Measurements from ENCODE around the gene TAF15. TPM values are rescaled to one million over a fixed set of nuclear protein-coding genes. Genes with fewer than 3 reads are reported as not detected.

TAF15 gene
- total RNA-seq, 1 experiment from 2014 or later: 60.6 TPM

GRCh38 chr17:35889818-35890773 is 80.8 kb downstream of the TAF15 start:
- peak; percentile 41 to 70 for DNase-seq
- H3K4me1 ChIP-seq: peaks cover 4% of the 10 kb centered on the region; the same call in 1 of the 2 replicates

GRCh38 chr17:35890774-35891155 is 81.5 kb downstream of the TAF15 start:
- Histone ChIP-seq H3K36me3 (no peaks in the 10 kb centered on the region), H3K4me3 (no peak overlapping the region), H3K4me1 (peaks cover 4% of the 10 kb centered on the region; the same call in 1 of the 2 replicates), H3K9me3 (replicated peaks) (no peaks in the 10 kb centered on the region), H3K27ac (no peak overlapping the region), H3K27me3 (no peaks in the 10 kb centered on the region)
- DNase-seq: no peak

More at GRCh38 chr17:35889818-35890773, 80.8 kb downstream of the TAF15 start:
- no peaks in the 10 kb centered on the region for H3K27me3 ChIP-seq
- no peaks in the 10 kb centered on the region for H3K9me3 ChIP-seq (replicated peaks)
- no peak overlapping the region for H3K4me3 ChIP-seq
- H3K27ac ChIP-seq: no peak overlapping the region
- no peaks in the 10 kb centered on the region for H3K36me3 ChIP-seq

- Histone ChIP-seq H3K27me3 (no peaks in the 10 kb centered on the region), H3K9me3 (replicated peaks) (no peaks in the 10 kb centered on the region), H3K27ac (no peak overlapping the region), H3K36me3 (no peaks in the 10 kb centered on the region), H3K4me1 (peaks cover 4% of the 10 kb centered on the region; the same call in 1 of the 2 replicates), H3K4me3 (no peak overlapping the region)
- no peak for DNase-seq
These were observed 82.0 kb downstream of the TAF15 start for GRCh38 chr17:35891269-35891668.

GRCh38 chr17:35892091-35893035 is 83.1 kb downstream of the TAF15 start:
- peaks cover 4% of the 10 kb centered on the region; the same call in 1 of the 2 replicates for H3K4me1 ChIP-seq
- no peak overlapping the region for H3K4me3 ChIP-seq
- DNase-seq: no peak
- no peaks in the 10 kb centered on the region for H3K9me3 ChIP-seq (replicated peaks)
- H3K27me3 ChIP-seq: no peaks in the 10 kb centered on the region
- H3K36me3 ChIP-seq: no peaks in the 10 kb centered on the region
- no peak overlapping the region for H3K27ac ChIP-seq

- H3K4me1 ChIP-seq: peaks cover 4% of the 10 kb centered on the region; the same call in 1 of the 2 replicates
- no peak overlapping the region for H3K4me3 ChIP-seq
- H3K9me3 ChIP-seq (replicated peaks): no peaks in the 10 kb centered on the region
- H3K27me3 ChIP-seq: no peaks in the 10 kb centered on the region
- no peak for DNase-seq
- no peaks in the 10 kb centered on the region for H3K36me3 ChIP-seq
- no peak overlapping the region for H3K27ac ChIP-seq
These were observed 84.5 kb downstream of the TAF15 start for GRCh38 chr17:35893751-35894150.

GRCh38 chr17:35894206-35894605 is 84.9 kb downstream of the TAF15 start:
- Histone ChIP-seq H3K9me3 (replicated peaks) (no peaks in the 10 kb centered on the region), H3K27ac (no peak overlapping the region), H3K27me3 (no peaks in the 10 kb centered on the region), H3K4me1 (peaks cover 4% of the 10 kb centered on the region; the same call in 1 of the 2 replicates), H3K36me3 (no peaks in the 10 kb centered on the region), H3K4me3 (no peak overlapping the region)
- DNase-seq: no peak

GRCh38 chr17:35895636-35896587 is 86.6 kb downstream of the TAF15 start:
- Histone ChIP-seq H3K4me3 (no peak overlapping the region), H3K27me3 (0 out of 2 replicates have a peak, but pooled peaks cover 2% of the 10 kb centered on the region), H3K4me1 (peaks cover 4% of the 10 kb centered on the region; the same call in 1 of the 2 replicates), H3K9me3 (replicated peaks) (no peaks in the 10 kb centered on the region), H3K27ac (no peak overlapping the region), H3K36me3 (no peaks in the 10 kb centered on the region)
- DNase-seq: no peak

Other genes starting within 250 kb of the TAF15 start
- gene SLFN14, start 248.7 kb upstream of the TAF15 start, total RNA-seq (2014; rRNA removed; shearing (Covaris generic)): not detected in 2 replicates
- gene PEX12, start 230.9 kb upstream of the TAF15 start, total RNA-seq (2014; rRNA removed; shearing (Covaris generic)): 8.4 and 9.4 TPM in 2 replicates
- 113 and 123 TPM in 2 replicates for gene AP2B1, start 222.2 kb upstream of the TAF15 start, total RNA-seq (2014; rRNA removed; shearing (Covaris generic))
- gene RASL10B, start 77.8 kb upstream of the TAF15 start, total RNA-seq (2014; rRNA removed; shearing (Covaris generic)): 28.3 and 29.2 TPM in 2 replicates
- not detected in 2 replicates for gene GAS2L2, start 56.2 kb upstream of the TAF15 start, total RNA-seq (2014; rRNA removed; shearing (Covaris generic))
- not detected in 2 replicates for gene C17orf50, start 48.6 kb upstream of the TAF15 start, total RNA-seq (2014; rRNA removed; shearing (Covaris generic))
- gene MMP28, start 13.8 kb upstream of the TAF15 start, total RNA-seq (2014; rRNA removed; shearing (Covaris generic)): not detected in 2 replicates
- not detected in 2 replicates for gene HEATR9, start 59.4 kb downstream of the TAF15 start, total RNA-seq (2014; rRNA removed; shearing (Covaris generic))
- not detected in 2 replicates for gene CCL5, start 70.9 kb downstream of the TAF15 start, total RNA-seq (2014; rRNA removed; shearing (Covaris generic))
- not detected in 2 replicates for gene RDM1, start 121.3 kb downstream of the TAF15 start, total RNA-seq (2014; rRNA removed; shearing (Covaris generic))
- gene LYZL6, start 134.2 kb downstream of the TAF15 start, total RNA-seq (2014; rRNA removed; shearing (Covaris generic)): not detected in 2 replicates
- not detected in 2 replicates for gene CCL16, start 172.0 kb downstream of the TAF15 start, total RNA-seq (2014; rRNA removed; shearing (Covaris generic))
- not detected in 2 replicates for gene CCL14, start 177.2 kb downstream of the TAF15 start, total RNA-seq (2014; rRNA removed; shearing (Covaris generic))
- not detected in 2 replicates for gene CCL15, start 192.1 kb downstream of the TAF15 start, total RNA-seq (2014; rRNA removed; shearing (Covaris generic))
- gene CCL23, start 208.5 kb downstream of the TAF15 start, total RNA-seq (2014; rRNA removed; shearing (Covaris generic)): not detected in 2 replicates